HG03135 (cell line): ENCODE measurements around the gene PLN.

ENCODE experiments used
- ATAC-seq: cut with Tn5 transposase; IDR thresholded peaks from one replicate; pipeline ENCODE4 v1.9.1; 2021; ENCODE audit warnings: mild to moderate bottlenecking, moderate library complexity; ENCODE audit not compliant: unreplicated experiment

The PLN gene

DNA sequence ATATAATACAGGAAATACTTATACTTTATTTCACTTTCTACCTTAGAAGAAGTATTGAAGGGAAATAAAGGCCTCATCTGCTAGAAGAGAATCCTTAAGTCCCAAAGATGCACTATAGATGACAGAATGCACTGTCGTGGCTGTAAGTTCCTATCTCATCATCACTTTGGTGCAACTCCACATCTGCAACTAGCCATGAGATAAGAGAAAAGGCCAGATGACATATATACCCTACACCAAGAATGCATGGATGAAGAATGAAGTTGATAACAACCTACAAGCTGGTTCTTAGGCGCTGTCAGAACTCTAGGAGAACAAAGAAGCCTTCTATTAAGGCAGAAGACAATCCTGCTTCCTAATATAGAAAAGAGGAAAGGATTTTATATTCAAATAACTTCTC, 11.6 kb upstream of the PLN start:
- ATAC-seq = no peak

DNA sequence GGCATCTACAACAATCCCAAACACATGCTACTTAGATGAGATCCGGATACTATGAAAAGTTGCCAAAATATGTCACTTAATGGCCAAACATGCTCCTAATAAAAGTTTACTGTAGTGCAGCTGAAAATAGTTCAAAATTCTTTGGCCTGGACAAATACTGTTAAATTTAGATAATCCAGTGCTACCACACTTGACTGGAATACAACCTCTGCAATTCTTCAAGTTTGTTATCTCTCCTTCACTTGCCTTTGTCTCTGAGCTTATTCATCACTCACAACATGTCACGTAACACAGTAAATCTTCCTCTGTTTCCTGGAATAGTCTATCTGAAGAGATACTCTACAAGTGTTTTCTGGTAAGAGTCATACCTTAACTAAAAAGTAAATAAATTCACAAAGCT, 10.5 kb upstream of the PLN start:
- ATAC-seq = no peak

DNA sequence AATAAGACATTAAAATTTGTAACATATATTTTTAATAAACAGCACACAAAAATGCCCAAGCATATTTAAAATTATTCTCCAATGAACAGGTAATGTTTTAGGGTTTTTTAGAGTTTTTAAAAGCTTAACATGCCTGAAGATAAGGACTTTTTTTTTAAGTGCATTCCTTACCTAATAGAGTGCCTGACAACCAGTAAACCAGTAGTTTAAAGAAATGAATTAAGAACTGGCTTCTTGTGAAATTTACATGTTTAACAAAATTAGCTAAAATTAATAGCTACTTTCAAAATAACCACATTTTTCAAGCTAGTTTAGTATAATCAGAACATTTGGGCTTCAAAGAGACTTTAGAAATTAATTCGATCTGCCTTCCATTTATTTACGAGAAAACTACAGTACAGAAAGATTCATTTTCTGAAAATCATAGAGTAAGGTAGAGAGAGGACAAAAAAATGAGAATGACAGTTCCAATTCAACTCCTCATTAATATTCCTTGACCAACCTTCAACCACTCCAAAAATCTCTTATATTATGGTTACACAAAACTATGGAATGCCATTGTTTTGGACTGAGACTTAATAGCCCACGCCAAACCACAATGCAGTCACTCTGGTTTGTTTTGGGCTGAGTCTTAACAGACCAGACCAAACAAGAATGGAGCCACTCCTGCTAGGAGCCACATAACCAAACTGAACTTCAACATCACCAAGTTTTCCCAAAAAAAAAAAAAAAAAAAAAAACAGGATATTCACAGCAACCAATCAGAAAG, 5.7 kb upstream of the PLN start:
- no peak for ATAC-seq

DNA sequence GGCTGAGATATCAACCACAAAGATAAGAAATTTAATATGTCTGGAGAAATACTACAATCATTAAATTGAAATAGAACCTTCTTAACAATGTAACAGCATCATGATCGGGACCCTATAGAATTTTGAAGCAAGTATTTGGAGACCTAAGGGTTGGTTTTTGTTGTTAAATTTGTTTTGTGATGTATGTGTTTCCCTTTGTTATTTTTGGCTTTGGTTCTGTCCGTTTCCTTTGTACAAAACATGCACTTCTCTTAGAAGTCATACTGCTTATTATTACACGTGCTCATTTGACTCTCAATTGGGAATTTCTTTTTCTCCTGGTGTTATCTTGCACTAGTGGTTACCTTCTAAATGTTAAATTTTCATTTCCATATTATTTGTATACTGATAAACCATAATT, 4.0 kb upstream of the PLN start:
- ATAC-seq = no peak

DNA sequence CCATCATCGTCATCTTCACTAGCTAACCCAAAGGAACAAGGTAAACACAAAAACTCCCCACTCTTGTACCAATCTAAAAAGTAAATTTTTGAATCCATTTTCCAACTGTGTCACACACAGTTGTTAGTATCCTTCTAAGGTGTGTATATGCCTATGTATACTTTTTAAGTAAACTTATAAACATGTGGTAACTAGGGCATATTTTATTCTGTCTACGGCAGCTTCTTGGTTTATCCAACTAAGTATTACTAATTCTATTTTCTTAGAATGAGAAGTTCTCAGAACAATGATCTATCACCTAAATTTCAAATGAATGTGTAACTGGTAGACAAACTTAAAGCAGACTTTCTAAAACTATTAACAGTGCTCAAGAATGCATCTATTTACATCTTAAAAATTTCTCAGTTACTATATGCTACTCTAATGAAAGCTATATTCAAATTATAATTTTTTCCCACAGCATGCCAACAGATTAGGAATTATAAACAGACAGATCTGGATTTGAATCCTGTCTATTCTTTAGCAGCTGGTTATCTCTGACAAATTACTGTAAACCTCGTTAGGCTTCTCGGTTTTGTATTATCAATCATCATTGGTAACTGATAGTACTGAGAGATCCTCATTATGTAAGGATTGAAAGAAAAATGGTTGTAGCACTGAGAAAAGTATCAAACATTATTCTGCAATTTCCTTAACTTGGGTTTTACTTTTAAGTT, 1.8 kb upstream of the PLN start:
- no peak for ATAC-seq

DNA sequence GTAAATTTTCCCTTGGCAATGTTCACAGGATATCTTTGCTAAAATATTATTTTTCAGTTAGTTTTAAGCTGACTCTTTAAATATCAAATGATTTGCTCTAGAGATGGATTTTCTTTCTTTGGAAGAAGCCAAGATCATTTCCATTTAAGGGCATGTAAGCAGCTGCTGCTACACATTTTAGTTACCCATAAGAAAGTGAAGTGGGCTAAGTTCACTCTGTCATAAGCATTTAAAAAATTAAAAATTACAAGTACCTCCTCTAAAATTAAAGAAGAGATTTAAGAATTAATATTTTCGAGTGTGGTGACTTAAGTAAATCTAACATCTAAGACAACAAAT, 1.2 kb upstream of the PLN start:
- no peak for ATAC-seq

DNA sequence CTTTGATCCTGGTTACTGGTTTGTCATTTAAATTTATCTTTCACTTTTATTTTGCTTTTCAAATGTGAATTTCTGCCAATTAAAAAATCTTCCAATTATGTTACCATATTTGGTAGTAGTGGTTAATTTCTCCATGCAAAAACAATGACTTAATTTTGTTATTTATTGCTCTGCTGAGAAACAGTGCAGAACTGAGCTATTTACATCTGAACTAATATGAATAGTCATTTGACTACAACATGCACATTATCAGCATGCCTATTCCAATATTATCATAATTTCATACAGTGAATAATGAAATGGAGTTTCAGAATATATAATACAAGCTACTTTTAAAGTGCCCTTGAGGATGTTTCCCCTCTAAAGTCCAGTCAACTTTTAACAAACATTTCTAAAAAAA, 517 bp downstream of the PLN start:
- no peak for ATAC-seq

DNA sequence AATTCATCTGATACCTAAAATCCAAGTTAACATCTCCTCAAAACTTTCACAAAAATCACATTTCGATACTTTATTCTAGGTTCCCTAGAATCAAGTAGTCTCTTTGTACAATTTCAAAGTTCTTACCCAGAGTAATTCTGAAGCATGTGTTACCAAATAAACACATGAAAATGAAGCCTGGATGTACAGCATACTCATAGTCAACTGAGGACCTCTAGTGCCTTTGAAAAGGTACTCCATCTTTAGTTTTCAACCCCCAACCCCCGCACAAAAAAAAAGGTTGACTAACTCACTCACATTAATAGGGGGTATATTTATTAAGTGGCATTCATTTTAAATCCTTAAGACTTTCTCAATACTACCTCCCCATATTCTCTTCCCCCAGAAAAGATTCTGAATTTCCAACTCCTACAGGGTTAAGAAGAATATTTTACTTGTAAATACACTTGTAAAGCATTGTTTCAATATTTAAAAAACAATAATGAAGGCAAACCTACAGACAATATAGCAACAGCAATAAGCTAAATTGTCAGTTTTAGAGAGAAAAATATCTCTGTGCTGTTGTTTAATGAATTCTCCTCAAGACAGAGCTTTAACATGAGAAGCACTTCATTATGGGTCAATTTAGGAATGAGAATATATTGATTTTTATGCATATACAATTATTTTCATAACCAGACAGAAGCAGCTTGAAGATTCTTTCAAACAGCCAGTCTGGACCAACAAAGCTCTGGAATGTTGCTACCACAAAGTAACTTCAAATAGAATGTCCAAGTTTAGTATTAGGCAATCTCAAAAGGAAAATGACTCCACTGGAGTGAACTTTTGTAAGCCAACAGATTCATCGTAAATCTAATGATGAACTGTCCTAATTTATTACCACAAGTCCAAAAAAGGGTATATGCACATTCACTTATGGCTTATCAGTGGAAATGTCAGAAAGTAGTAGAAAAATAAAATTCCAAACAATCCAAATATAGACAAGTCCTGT, 3.3 kb downstream of the PLN start:
- peak; percentile 93 for ATAC-seq

DNA sequence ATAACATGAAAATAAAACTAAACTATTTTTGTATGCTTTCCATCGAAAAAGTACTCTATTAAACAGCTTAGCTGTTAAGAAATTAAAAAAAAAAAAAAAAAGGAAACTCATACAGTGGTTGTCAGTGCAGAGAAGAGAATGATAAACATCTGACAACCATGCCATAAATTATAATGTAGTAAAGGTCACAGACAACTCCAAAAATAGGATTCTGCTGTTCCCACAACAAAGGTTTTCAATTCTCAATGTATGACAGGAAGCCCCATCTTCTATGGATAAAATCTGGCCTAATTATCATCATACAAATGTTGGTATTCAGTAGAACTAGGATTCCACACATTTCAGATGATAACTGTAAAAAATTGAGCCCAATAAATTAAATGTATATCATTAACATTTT, 5.0 kb downstream of the PLN start:
- no peak for ATAC-seq

DNA sequence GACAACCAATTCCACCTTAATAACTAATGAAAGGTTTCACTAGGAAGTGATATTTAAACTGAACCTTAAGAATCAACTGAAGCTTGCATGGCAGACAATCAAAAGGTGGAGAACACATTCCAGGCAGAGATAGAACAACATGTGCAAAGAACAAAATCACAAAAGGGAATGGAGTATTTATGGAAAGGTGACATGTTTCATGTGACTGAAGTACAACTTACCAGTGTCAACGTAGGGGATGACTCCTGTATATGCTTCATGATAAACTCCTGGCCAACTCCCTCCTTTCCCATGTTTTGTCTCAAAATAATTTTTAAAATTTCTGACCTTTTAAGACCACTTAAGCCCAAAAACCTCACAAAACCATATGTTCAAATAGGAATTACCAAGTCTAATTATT, 6.6 kb downstream of the PLN start:
- no peak for ATAC-seq

DNA sequence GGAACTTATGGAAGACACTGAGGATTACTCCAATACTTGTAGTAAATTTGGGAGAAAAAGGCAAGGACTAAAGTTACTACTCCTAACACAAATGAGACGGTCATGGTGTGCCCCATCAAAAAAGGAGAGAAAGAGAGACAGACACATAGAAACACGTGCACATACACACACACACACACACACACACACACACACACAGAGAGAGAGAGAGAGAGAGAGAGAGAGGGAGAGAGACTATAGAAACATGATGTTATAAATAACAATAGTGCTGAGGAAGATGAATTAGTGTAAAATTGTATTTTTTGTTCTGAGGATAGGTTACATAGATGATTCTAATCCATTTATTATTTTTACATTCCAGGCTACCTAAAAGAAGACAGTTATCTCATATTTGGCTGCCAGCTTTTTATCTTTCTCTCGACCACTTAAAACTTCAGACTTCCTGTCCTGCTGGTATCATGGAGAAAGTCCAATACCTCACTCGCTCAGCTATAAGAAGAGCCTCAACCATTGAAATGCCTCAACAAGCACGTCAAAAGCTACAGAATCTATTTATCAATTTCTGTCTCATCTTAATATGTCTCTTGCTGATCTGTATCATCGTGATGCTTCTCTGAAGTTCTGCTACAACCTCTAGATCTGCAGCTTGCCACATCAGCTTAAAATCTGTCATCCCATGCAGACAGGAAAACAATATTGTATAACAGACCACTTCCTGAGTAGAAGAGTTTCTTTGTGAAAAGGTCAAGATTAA, 10.5 kb downstream of the PLN start:
- peak; percentile 59 for ATAC-seq

DNA sequence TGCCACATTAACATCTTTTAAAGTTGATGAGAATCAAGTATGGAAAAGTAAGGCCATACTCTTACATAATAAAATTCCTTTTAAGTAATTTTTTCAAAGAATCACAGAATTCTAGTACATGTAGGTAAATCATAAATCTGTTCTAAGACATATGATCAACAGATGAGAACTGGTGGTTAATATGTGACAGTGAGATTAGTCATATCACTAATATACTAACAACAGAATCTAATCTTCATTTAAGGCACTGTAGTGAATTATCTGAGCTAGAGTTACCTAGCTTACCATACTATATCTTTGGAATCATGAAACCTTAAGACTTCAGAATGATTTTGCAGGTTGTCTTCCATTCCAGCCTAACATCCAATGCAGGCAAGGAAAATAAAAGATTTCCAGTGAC, 11.6 kb downstream of the PLN start:
- ATAC-seq = peak; percentile 81

DNA sequence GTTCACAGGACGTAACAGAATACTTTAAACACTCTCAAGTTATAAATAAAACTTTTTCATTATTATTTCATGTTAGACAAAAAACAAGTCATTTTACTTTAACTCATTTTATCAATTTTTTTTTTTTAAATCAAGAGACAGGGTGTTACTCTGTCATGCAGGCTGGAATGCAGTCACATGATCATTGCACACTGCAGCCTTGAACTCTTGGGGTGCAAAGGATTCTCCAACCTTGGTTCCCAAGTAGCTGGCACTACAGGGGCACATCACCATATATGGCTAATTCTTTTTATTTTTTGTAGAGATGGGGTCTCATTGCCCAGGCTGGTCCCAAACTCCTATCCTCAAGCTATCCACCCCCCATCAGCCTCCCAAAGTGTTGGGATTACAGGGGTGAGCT, 14.2 kb downstream of the PLN start:
- no peak for ATAC-seq

DNA sequence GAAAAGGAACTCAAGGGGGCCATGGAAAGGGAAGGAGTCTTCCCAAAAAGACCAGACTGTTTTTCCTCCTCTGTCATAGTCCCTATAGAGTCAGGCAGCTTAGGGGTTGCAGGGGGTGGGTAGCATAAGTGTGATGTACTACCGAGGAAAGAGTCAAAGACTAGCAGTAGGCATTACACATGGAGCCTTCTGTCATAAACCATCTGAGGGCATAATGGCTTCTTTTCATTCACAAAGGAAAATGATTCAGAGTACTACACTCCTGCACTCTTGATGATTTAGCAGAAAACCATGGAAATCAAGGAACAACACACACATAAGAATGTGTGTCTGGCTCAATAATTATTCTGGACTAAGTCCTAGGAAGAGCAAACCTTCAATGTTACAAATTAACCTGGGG, 14.9 kb downstream of the PLN start:
- ATAC-seq = no peak

DNA sequence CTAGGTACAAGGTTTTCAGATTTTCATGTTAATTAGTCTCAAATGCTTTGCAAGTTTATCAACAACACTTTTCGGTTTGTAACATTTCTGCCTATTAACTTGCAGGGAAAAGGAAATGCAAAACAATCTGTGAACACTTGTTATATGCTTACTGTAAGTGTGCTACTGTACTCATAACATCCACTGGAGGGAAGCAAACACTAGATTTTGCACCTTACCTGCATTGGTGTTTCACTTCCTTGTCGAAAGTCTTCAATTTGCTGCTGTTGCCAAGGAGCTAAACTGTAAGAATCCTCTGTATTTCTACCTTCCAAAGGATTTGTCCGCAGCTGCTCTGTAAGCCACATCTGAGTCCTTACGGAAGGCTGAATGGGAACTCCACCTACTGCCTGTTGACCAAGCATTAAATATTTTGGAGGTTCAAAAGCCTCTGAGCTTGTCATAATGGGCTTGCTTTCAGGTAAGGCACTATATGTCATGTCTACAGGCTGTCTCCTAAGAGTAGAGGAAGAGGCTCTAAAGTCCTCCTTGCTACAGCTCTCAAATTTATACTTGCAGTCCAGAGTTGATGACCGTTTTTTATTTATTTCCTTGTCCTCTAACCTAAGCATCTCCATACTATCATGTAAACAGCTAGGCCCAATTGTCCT, 17.3 kb downstream of the PLN start:
- ATAC-seq = peak; percentile 100

DNA sequence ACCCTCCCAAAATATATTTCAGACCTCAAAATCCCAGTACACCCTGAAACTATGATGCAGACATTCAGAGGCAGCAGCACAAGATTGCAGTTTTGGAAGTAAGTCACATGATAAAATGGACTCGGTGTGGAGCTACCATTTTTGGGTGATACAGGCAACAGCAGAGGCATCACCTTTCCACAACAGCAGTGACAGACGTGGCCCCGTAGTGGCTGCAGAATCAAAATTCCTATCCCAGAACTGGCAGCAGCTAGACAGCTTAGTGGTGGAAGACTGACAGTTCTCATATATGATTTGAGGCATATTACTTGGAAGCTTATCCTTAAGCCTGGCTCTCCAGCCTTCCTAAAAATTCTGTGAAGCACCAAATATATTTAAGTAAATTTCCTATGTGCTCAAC, 19.9 kb downstream of the PLN start:
- ATAC-seq = no peak

DNA sequence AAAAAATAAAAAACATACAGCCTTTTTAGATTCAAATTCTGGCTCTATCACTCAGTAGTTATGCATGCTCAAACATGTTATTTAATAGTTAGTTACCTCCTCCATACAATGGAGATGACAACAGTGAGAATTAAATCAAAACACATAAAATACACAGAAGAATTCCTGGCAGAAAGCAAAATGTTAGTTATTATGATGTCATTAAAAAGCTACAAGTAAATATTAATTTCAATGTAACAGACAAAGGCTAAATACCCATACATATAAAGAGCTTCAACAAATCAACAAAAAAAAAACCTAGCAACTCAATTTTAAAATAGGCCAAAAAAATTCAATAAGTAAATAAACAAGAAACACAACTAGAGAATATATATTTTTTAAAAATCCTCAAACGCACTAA, 21.4 kb downstream of the PLN start:
- no peak for ATAC-seq

DNA sequence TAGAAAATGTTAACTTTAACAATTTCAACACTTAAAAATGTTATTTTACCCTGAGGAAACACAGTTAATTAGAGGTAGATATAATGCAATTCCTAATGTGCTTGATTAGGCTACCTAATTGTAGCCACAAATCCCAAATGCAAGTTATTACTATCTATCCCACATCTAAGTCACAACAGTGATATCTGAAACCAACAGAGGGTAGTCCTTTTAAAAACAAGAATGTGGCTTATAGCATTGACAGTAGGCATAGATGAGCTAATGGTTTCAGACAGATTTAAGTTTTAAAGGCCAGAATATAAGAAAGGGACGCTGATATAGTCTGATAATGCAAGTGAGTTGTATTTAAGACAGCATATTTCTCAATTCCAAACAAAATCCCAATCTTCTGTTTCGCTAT, 23.0 kb downstream of the PLN start:
- ATAC-seq = no peak

DNA sequence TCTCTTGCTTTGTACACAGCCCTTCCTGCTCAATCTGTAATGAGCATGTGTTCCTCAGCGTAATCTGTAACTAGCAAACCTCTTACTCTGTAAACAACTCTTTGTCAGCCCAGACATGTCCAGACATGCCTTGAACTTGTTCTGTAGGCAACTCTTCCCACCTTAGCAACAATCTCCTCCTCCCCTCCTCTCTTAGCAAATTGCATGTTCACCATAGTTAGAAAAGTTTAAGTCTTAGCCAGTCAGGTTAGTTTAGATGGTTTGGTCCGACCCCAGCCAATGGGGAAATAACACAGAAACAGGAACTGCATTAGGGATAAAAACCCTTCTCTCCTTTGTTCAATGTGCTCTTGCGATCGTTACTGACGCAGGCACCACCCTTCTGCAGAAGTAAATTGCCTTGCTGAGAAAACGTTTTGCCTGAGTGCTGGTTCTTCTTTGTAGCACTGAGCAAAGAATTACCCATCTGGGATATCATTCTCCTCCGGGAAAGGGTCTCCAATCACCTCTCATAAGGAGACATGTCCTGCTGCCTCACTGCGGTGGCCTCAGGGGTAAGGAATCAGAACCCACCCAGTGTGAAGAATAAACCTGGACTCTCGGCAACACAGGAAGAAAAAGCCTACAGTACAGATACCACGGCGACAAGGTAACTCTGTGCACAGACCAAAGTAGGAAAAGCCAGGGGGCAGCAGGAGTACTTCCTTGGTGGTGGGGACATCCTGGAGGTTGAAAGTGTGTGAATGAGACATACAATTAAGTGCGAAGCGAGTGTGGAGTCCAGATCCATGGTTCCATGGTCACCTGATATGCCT, 26.2 kb downstream of the PLN start:
- ATAC-seq = no peak

DNA sequence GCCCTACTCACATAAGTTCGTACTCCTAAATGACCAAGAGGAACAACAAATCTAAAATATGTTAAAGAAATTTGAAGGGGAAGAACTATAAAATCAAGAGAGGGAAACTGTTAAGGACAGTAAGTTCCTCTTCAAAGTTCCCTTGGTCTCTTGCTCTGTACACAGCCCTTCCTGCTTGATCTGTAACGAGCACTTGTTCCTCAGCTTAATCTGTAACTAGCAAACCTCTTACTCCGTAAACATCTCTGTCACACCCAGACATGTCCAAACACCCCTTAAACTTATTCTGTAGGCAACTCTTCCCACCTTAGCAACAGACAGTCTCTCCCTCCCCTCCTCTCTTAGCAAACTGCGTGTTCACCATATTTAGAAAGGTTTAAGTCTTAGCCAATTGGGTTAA, 29.9 kb downstream of the PLN start:
- no peak for ATAC-seq
